Measurements from ENCODE around the gene RNF220.

DNA sequence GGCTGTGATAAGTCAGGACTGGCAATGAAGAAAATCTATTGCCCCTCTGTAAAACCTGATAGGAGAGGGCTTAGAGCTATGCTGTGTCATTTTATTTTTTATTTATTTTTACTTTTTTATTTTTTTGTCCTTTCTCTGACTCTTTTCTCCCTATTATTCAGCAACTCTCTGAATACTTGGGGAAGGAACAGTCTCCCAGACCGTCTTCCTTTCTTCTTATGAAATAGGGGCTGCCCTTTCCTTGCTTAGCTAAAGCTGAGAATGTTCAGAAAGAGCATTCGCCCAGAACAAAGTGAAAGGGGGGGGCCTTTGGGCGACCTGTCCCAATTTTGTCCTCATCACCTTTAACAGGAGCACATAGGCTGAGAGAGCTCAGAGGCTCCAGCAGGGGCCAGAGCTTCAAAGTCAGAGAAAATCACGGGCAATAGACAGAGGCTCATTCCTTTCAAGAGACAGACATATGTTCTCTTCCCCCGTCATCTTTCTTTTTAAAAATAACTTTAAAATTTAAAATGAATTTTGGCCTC lies 80.9 kb downstream of the RNF220 start:
- 0 out of 2 replicates have a peak, but pooled peaks have one; percentile 4 for TF ChIP-seq EZH2phosphoT487 (IDR thresholded peaks at IDR 0.05; ENCODE audit: insufficient read depth, low read depth)
- TF ChIP-seq EZH2 (IDR thresholded peaks at IDR 0.05; ENCODE audit: insufficient read depth, poor library complexity, severe bottlenecking), result no peak
